NCI-H1092 treated with DMSO at 0.1 percent for 48 hours (cell line): ENCODE results near the gene ENDOU.

ENCODE experiments used
- DNase-seq: peaks from one replicate; lab custom pipeline; 2025; lab: John Stamatoyannopoulos, UW

ENDOU gene

GRCh38 chr12:47725091-47725772, at the start of gene ENDOU:
ENDOU (minus strand) TSS chr12:47725490; CDS start chr12:47725413, 77 bp downstream.
- DNase-seq = no peak

- DNase-seq = no peak
Observed at GRCh38 chr12:47774663-47775062, 49.4 kb upstream of the ENDOU start.

GRCh38 chr12:47773858-47774580, 48.7 kb upstream of the ENDOU start:
- peak; percentile 67 for DNase-seq

- peak; percentile 85 for DNase-seq
Observed at GRCh38 chr12:47773062-47773857, 48.0 kb upstream of the ENDOU start, which contains the start of gene SLC48A1. SLC48A1 (plus strand) TSS chr12:47773238; CDS start chr12:47773305, 67 bp downstream.

- DNase-seq = no peak
Observed at GRCh38 chr12:47772738-47773061, 47.4 kb upstream of the ENDOU start.

- DNase-seq = no peak
Observed at GRCh38 chr12:47772094-47772660, 46.9 kb upstream of the ENDOU start.

- no peak for DNase-seq
Observed at GRCh38 chr12:47771304-47771703, 46.0 kb upstream of the ENDOU start.

- no peak for DNase-seq
Observed at GRCh38 chr12:47770086-47770726, 44.9 kb upstream of the ENDOU start.

- DNase-seq = no peak
Observed at GRCh38 chr12:47769234-47770085, 44.2 kb upstream of the ENDOU start.

- DNase-seq = no peak
Observed at GRCh38 chr12:47768323-47768811, 43.1 kb upstream of the ENDOU start.

GRCh38 chr12:47767216-47767724, 42.0 kb upstream of the ENDOU start:
- peak; percentile 72 for DNase-seq

- no peak for DNase-seq
Observed at GRCh38 chr12:47766502-47767215, 41.4 kb upstream of the ENDOU start.

GRCh38 chr12:47763481-47764346, 38.4 kb upstream of the ENDOU start:
- no peak for DNase-seq

GRCh38 chr12:47762850-47763465, 37.7 kb upstream of the ENDOU start:
- DNase-seq = no peak

GRCh38 chr12:47758834-47759690, 33.8 kb upstream of the ENDOU start, which contains the start of gene RAPGEF3:
RAPGEF3 (minus strand) TSS chr12:47758880; CDS start chr12:47758556, 324 bp downstream.
- peak; percentile 84 for DNase-seq

GRCh38 chr12:47758584-47758833, 33.2 kb upstream of the ENDOU start:
- no peak for DNase-seq

GRCh38 chr12:47757840-47758583, 32.7 kb upstream of the ENDOU start:
- no peak for DNase-seq
